DOHH2 (cell line): Measurements from ENCODE around the gene DACH1.

Experiments
- CTCF ChIP-seq: fragments of 200-600 bp; sonication (generic); IDR thresholded peaks from one replicate; pipeline ENCODE4 v1.5.1; 2014; ENCODE audit warnings: antibody characterized with exemption, mild to moderate bottlenecking, low read depth, low read length; ENCODE audit not compliant: poor library complexity, severe bottlenecking
- EZH2phosphoT487 ChIP-seq: fragments of 200-600 bp; sonication (generic); IDR thresholded peaks from 2 replicates; pipeline ENCODE4 v1.6.1; 2017; ENCODE audit warnings: borderline replicate concordance, mild to moderate bottlenecking, antibody characterized with exemption, low read length, moderate library complexity, mixed read lengths

GRCh38 chr13:71464686-71465085 lies 402.3 kb downstream of the DACH1 start:
- TF ChIP-seq CTCF, result no peak
- no peak for TF ChIP-seq EZH2phosphoT487
